GM21717 (cell line): ENCODE results near the gene MRPL41.
"Not testable (repeated sequence)": the region's sequence is repeated elsewhere in the genome, so short reads cannot be mapped to it uniquely, and the experiment has no call there.

ENCODE experiments used
- ATAC-seq: cut with Tn5 transposase; IDR thresholded peaks from one replicate; pipeline ENCODE4 v1.9.1; 2021; ENCODE audit warnings: mild to moderate bottlenecking, moderate library complexity; ENCODE audit not compliant: unreplicated experiment

MRPL41 gene

DNA sequence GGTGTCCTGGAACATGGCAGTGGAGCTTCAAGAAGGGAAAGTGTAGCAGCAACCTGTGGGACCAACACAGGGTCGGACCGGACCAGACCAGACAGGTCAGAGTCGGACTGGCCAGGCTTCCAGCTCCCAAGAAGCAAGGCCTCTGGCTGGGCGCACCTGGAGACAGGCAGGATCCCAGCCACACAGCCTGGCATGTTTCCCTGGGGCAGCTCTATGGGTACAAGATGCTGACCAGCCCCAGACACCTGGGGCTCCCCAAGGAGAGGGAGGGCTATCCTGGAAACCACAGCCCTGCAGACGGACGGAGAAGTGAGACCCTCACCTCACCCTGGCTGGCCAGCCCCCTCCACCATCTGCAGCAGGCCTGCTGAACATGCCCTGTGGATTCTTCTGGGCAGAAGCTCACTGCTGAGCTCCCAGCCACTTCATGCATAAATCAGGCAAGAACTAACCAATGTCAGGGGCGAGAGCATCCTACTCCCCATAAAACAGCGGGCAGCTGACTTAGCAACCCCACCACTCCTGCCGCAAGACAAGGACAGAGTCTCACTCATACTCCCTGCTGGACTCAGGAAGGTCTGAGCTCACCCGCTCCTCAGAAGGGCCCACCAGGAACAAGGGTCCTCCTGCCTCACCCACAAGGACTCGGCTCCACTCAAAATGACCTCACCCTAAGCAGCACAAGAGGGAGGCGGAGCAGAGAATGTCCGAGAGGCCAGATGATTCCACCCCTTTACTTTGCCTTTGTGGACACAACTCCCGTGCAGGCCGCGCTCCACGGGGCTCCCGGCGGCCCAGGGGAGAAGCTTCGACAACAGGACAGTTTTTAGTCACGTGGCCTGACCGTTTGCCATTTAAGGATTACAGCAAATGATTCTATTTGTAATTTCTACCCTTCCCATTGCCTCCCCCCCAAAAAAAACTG is 29.9 kb downstream of the MRPL41 start:
- no peak for ATAC-seq

DNA sequence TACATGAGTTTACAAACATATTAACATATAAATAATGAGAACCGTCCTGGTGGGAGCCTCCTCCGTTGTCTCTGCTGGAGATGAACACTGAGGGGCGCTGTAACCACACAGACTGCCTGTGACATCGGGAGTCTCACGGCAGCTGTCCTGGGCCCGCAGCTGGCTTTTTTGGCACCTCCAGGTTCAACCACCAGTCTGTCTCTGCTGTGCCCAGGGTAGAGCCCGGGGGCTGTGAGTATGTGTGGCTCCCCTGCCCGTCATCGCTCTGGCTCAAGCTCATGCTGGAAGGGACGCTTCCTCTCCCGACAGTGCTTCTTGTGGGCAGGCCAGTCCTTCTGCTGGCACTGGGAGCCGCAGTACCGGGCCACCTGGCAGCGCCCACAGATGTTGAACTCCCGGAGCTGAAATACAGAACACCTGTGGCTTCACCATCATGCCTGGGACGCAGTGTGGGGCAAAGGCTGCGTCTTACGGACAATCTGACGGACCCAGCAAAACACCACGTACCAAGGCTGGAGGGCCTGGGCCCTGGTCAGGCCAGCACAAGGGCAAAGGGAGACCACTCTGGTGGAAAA is 30.7 kb downstream of the MRPL41 start:
- no peak for ATAC-seq

DNA sequence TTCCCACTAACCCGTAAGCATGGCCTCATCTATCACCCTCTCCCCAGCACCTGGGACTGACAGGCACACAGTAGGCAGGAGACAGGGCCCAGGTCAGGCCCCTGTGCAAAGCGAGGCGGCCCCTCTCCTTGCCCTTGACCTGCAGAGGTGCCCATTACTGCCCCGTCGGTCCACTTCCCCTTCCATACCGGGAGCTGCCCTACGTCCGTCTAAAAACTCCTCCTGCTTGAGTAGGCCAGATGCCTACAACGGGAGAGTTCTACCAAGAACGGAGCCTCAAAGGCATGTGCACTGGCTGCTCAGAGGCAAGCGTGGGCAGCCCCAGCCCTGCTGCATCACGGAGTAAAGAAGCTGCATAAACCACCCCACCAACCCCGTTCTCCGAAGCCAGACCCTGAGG is 31.7 kb downstream of the MRPL41 start:
- ATAC-seq, result no peak

DNA sequence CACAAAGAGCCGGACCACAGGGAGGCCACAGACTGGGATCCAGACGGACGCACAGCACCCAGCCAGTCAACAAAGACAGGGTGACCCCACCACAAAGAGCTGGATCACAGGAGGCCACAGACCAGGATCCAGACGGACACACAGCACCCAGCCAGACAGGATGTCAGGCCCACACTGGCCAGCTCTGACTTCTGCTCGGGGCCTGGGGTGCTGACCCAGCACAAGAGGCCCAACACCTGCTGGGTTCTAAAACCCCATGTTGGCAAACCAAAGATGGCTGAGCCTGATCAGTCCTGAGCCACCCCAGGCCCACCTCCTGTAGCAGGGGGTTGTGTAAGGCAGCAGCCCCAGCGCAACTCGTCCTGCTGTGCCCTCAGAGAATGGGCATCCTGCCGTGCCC is 32.3 kb downstream of the MRPL41 start:
- no peak for ATAC-seq

DNA sequence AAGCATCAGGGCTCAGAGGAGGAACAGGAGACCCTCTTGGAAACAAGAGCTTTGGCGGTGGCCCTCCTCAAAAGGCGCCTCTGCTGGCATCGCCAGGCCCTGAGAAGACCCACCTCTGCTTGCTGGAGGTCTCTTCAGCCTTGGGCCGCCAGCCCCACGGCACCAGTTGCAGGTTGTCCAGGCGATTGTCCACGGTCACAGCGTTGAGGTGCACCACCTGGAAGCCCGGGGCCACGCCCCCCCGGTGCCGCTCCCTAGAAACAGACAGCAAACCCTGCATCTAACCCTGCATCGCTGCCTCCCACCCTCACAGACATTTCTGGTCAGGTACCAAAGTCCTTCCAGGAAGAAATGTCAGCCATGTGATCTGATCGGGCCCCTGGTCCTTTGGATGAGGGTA is 35.2 kb downstream of the MRPL41 start:
- no peak for ATAC-seq

DNA sequence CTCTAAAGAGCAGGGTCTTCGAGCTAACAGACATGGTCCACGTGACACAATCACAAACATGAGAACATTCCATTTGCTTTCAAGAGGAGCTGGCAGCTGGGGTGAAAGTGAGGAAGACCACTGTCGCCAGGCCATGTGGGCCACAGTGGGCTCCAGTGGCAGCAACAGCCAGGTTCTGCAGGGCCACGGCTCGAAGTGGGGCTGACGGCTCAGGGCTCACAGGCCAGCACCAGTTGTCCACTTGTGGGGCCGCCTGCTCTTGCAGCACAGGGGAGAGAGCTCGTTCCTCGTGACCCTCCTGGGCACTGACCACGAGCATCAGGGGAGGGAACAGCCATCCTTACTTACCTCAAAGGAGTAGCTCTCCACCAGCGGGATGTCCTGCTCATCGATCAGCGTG is 36.6 kb downstream of the MRPL41 start:
- no peak for ATAC-seq

DNA sequence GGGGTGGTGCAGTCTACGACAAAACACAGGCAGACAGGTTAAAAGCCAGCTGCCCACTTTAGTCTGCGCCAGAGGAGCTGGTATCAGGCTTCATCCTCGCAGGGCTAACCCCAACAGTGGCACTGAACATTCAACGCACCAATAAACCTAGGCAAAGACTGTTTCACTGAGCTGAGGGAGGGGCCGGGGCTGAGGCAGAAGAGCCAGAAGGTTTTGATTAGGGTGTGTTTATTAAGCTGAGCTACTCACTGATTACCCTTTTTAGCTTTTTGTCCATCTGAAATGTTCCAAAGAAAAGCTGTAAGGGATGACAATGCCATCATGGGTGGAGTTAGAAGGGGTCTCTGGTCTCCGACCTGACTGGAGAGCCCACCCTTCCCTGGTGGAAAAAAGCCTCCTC is 37.2 kb downstream of the MRPL41 start:
- no peak for ATAC-seq

DNA sequence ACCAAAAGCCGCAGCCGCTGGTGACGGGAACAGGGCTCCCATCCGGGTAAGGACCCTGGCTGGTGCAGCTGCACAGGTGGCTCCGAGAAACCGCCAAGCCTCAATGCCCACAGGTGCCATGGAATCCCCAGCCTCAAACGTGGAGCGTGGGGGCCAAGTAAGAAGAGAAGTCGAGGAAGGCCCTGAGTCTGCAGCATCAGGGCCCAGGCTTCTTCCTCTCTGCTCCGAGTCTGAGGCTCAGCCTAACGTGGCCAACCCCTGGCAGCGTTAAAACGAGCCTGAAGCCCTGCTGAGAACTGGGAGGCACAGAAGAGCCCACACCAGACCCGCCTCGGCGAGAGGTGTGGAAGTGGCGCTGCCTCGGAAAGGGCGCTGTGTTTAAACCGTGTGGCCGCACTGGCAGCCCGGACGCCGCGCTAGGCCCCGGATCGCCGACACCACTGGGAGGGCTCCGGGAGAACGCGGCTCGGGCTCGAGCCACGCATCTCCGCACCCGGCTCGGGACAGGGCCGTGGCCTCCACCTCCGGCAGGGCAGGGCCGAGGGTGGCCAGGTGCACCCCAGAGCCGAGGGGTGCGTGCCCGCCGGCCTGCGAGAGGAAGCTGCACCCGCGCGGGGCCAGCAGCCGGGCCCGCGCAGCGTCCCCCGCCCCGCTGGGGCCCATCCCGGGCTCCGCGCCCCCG is 37.9 kb downstream of the MRPL41 start:
- peak; percentile 15 for ATAC-seq

DNA sequence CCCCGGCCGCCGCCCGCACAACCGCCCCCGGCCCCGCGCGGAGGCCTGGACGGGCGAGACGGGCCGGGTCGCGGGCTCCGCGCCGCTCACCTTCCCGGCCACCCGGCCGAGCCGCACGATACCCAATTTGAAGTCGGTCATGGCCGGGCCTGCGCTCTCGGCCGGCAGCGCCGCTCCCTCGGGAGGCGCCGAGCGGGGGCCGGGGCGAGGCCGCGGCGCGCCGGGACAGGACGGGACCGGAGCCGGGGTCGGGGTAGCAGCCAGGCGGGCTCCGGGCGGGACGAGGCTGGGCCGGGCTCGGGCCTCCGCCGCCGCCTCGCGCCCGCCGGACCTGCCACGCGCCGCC is 38.4 kb downstream of the MRPL41 start:
- ATAC-seq, result no peak

DNA sequence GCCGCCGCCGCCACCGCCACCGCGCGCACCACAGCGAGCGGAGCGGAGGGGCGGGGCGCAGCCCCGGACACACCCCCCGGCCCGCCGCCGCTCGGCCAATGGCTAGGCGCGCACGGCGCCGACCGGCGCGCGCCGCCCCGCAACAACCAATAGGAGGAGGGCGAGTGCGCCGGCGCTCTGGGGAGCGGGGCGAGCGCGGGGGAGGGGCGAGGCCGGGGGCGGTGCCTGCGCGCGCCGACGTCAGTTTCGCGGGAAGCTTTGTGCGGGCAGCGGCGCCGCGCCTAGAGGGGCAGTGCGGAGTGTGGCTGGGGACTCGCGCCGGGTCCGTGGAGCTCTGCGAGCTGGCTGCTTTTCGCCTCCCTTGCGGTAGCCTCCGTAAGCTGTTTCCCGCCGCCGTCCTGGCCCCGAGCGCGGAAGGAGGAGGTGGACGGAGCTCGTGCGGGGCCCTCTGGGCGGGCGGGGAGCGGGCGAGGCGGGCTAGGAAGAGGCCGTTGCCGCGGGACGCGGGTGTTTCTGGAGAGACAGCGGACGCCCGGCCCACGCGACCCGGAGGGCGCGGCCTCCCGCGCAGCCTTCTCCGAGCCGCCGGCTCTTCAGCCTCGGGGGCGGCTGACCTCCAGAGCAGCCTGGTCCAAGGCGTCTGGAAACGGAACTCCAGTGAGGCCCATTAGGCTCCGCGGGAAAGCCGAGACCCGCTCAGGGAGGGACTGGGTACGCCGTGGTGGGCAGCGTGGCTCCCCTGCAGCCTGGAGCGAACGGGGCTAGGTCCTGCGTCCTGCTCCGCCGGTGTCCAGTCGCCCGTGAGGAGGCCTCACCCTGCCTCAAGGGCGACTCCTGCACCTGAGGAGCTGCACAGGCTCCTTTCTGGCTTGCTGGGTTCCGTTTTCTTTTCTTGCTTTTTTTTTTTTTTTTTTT is 39.0 kb downstream of the MRPL41 start, which contains the start of gene ZMYND19:
ZMYND19 (minus strand) TSS at position 44 of the 915 bp plus-strand sequence. CDS start 249 bp downstream, outside the sequence.
- peak; percentile 62 for ATAC-seq

DNA sequence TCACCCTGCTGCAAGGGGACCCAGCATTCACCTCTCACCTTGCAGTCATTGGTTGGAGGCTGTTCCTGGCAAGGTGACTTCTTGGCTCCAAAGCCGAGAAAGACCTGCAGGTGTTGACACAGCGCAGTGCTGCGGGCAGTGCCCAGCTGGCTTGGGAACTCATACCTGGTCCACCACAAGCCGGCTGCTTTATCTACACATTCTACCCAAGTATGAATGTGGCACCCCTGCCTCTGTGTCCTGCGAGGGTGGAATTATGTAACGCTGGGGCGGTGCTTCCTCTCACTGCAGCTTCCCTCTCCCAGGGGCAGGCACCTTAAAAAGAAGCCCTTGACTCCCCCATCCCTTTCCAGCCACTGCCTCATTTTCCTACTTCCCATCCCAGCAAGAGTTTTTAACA is 41.1 kb downstream of the MRPL41 start:
- no peak for ATAC-seq

DNA sequence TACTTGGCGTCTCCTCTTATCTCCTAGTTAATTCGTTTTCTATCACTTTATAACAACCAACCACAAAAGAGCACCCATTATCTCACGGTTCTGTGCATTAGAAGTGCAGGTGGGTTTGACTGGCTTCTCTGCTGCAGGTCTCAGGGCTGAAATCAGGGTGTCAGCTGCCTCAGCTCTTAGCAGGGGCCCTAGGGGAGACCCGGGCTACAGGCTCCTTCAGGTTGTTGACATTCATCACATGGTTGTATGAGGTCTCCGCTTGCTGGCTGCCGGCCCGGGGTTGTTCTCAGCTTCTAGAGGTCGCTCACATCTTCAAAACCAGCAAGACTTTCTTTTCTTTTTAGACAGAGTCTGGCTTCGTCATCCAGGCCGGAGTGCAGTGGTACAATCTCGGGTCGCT is 41.5 kb downstream of the MRPL41 start:
- no peak for ATAC-seq

DNA sequence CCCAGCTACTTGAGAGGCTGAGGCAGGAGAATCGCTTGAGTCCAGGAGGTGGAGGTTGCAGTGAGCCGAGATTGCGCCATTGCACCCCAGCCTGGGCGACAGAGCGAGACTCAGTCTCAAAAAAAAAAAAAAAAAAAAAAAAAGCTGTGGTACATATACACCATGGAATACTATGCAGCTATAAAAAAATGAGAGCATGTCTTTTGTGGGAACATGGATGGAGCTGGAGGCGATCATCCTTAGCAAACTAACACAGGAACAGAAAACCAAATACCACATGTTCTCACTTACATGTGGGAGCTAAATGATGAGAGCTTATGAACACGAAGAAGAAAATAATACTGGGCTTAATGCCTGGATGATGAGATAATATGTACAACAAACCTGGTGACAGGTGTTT is 44.9 kb downstream of the MRPL41 start:
- ATAC-seq, result not testable (repeated sequence)

DNA sequence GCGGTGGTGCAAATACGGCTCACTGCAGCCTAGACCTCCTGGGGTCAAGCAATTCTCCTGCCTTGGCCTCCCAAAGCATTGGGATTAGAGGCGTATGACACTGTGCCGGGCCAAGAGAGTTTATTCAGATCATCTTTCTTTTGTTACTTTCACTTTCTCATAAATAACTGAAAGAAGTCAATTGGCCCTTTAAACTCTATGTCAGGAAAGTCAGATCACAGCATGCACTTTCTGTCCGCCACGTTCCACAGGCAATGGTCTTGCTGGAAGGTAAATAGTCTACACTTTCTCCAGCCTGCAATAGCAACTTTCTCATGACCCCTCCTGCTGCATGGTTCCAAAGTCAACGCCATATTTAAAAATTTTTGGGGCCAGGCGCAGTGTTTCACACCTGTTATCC is 47.3 kb downstream of the MRPL41 start:
- ATAC-seq, result no peak
